HG02798 (cell line): ENCODE measurements around the gene EPM2AIP1.
"Not testable (repeated sequence)": the region's sequence is repeated elsewhere in the genome, so short reads cannot be mapped to it uniquely, and the experiment has no call there.

ENCODE experiments used
- ATAC-seq: cut with Tn5 transposase; IDR thresholded peaks from one replicate; pipeline ENCODE4 v1.9.1; 2021; ENCODE audit warnings: mild to moderate bottlenecking; ENCODE audit not compliant: unreplicated experiment, poor library complexity

Gene EPM2AIP1

GRCh38 chr3:36993326-36994283 is 674 bp upstream of the EPM2AIP1 start, which contains the start of gene MLH1:
Gene MLH1 (plus strand): TSS chr3:36993518. CDS start chr3:36993548, 30 bp downstream.
- peak; percentile 92 for ATAC-seq

GRCh38 chr3:36991923-36992805 is 767 bp downstream of the EPM2AIP1 start:
- ATAC-seq = no peak

- ATAC-seq = no peak
Measured at GRCh38 chr3:36991147-36991546, 1.8 kb downstream of the EPM2AIP1 start.

- ATAC-seq = no peak
Measured at GRCh38 chr3:36989568-36989967, 3.4 kb downstream of the EPM2AIP1 start.

GRCh38 chr3:36989005-36989404 is 3.9 kb downstream of the EPM2AIP1 start:
- no peak for ATAC-seq

- ATAC-seq = no peak
Measured at GRCh38 chr3:36988356-36988755, 4.6 kb downstream of the EPM2AIP1 start.

GRCh38 chr3:36981006-36981405 is 11.9 kb downstream of the EPM2AIP1 start:
- ATAC-seq = no peak

GRCh38 chr3:36973139-36973538 is 19.8 kb downstream of the EPM2AIP1 start:
- ATAC-seq = no peak

- ATAC-seq = no peak
Measured at GRCh38 chr3:36972163-36972562, 20.8 kb downstream of the EPM2AIP1 start.

GRCh38 chr3:36969540-36970432 is 23.1 kb downstream of the EPM2AIP1 start:
- ATAC-seq = peak; percentile 98

GRCh38 chr3:36969085-36969484 is 23.8 kb downstream of the EPM2AIP1 start:
- no peak for ATAC-seq

GRCh38 chr3:36965440-36965839 is 27.5 kb downstream of the EPM2AIP1 start:
- ATAC-seq = no peak

GRCh38 chr3:36964817-36965216 is 28.1 kb downstream of the EPM2AIP1 start:
- no peak for ATAC-seq

GRCh38 chr3:36964331-36964730 is 28.6 kb downstream of the EPM2AIP1 start:
- no peak for ATAC-seq

GRCh38 chr3:36963008-36963407 is 29.9 kb downstream of the EPM2AIP1 start:
- not testable (repeated sequence) for ATAC-seq

GRCh38 chr3:36960502-36960901 is 32.4 kb downstream of the EPM2AIP1 start:
- no peak for ATAC-seq

GRCh38 chr3:36959821-36960220 is 33.1 kb downstream of the EPM2AIP1 start:
- no peak for ATAC-seq

- no peak for ATAC-seq
Measured at GRCh38 chr3:36957862-36958686, 34.9 kb downstream of the EPM2AIP1 start.

- ATAC-seq = no peak
Measured at GRCh38 chr3:36957063-36957462, 35.9 kb downstream of the EPM2AIP1 start.
